NCI-H1048 (cell line): ENCODE data around the gene AANAT.
A peak's percentile ranks its signal among the peaks of the same experiment; 100 is the strongest.

ENCODE experiments used
- DNase-seq: peaks from one replicate; lab custom pipeline; 2025; lab: John Stamatoyannopoulos, UW

The AANAT gene

GRCh38 chr17:76490112-76490710 is 22.8 kb downstream of the AANAT start:
- no peak for DNase-seq

DNA sequence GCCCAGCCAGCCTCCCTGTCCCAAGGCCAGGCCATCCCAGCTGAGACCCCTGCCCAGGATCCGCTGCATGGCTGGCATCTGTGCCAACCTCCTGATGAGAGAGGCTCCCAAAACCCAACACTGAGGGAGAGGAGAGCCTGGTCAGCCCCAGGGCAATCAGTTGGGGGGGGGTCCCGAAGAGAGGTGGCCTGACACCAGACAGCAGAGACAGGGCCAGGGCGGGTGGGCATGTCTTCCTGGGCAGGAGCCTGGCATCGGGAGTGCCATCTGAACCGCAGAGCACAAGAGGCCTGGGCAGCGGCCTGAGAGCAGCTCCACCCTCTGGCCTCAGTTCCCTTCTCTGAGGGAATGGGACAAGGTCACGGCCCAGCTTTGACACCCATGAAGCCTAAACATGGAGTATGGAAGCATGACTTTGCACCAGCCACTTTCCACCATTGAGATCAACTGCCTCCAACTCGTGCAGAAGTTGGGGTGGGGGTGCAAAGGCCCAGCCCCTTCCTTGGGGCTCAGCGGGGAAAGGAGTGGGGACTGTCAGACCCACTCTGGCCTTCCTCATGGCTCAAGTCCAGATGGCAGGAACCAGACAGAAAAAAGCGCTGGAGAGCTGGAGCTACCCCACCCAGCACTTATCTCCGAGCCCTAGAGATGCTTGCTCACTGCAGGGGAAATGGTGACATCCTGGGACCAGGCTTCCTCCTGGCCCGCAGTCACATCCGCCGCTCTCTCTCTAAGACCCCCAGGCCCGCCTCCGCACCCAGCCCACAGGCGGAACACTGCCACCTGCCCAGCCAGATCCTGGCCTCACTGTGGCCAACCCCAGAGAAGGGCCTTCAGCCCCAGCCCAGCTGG is 24.1 kb downstream of the AANAT start:
- no peak for DNase-seq

GRCh38 chr17:76492123-76492988 is 25.0 kb downstream of the AANAT start:
- DNase-seq = no peak

- no peak for DNase-seq
Observed at GRCh38 chr17:76492989-76493501, 25.6 kb downstream of the AANAT start.

DNA sequence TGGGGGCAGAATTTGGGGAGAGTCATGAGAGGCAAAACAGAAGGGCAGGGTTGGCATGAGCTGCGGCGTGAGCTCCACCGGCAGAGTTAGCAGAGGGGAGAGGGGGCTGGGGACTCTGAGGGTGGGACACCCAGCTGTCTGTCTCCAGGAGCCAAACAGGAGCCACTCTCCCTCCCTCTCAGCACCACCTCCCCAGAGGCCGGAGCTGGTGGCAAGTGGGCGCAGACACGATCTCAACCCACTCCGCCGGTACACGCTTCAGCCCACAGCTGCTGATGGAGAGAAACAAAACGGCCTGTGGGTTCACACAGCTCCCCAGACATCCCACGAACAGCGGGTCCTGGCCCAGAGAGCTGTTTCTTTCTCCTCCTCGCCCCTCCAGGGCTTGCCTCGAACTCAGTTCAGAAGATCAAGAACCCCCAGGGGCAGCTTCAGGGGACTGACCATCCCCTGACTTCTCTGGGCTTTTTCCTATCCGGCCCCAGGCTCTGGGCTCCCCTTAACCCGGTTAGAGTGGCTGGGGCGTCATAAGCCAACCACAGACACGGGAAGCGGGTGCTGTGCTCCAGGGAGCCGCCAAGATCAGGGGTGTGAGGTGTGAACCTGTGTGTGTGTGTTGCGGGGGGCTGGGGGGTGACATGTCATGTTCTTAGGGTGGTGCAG is 26.2 kb downstream of the AANAT start:
- DNase-seq = no peak

- DNase-seq = no peak
Observed at GRCh38 chr17:76495663-76496400, 28.4 kb downstream of the AANAT start.

GRCh38 chr17:76496464-76496863 is 29.1 kb downstream of the AANAT start:
- DNase-seq = no peak

DNA sequence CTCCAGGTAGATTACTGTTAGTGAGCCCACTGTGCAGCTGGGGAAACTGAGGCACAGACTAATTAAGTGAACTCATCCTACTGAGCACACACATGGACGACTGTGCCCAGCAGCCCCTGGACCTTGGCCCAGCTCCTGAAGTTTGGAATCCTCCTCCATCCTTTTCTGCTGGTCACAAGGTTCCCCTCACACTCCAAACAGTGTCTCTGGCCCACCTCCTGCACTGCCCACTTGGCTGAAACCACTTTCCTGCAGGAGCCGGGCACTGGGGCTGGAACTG is 30.2 kb downstream of the AANAT start:
- no peak for DNase-seq

GRCh38 chr17:76497979-76498875 is 30.8 kb downstream of the AANAT start:
- DNase-seq = no peak

GRCh38 chr17:76498876-76499251 is 31.5 kb downstream of the AANAT start:
- no peak for DNase-seq

- DNase-seq = no peak
Observed at GRCh38 chr17:76499267-76499667, 31.9 kb downstream of the AANAT start.

GRCh38 chr17:76500074-76500746 is 32.8 kb downstream of the AANAT start:
- DNase-seq = no peak

GRCh38 chr17:76500747-76501017 is 33.3 kb downstream of the AANAT start:
- no peak for DNase-seq

DNA sequence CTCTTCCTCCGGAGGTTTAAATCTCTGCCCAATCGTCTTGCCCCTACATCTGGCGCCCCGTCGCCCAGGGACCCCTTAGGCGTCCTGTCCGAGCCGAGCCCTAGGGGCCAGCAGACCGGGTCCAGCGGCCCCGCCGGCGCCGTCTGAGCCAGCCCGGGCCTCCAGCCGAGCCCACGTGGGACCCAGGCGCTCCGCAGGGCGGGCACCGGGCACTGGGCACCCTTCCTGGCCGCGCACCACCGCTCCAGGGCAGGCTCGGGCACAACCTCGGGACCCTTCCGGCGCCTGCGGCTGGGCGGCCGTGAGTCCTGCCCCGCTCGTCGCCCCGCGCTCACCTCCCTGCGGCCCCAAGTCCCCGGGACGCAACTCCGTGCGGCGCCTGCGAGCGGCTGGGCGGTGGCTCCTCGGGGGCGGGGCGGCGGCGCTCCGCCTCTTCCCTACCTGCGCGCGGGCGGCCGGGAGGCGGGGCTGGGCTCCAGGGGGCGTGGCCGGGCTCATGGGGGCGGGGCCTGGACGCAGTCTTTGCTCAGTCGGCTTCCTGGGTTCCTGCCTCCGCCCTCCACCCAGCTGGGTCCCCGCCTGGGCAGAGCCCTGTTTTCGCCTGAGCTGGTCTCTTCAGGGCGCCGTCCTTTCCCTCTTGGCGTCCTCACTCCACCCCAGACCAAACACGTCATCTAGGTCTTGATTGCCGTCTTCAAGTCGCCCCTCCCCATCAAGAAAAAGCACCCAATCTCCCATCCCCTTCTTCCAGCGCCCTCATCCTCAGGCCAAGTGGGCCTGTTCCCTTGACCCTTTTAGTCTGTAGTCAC is 33.8 kb downstream of the AANAT start, which contains the start of gene RHBDF2:
RHBDF2 (minus strand) TSS at position 406 of the 809 bp plus-strand sequence. CDS start 19,899 bp downstream, outside the sequence.
- DNase-seq = peak; percentile 50

GRCh38 chr17:76501827-76502307 is 34.5 kb downstream of the AANAT start:
- no peak for DNase-seq

DNA sequence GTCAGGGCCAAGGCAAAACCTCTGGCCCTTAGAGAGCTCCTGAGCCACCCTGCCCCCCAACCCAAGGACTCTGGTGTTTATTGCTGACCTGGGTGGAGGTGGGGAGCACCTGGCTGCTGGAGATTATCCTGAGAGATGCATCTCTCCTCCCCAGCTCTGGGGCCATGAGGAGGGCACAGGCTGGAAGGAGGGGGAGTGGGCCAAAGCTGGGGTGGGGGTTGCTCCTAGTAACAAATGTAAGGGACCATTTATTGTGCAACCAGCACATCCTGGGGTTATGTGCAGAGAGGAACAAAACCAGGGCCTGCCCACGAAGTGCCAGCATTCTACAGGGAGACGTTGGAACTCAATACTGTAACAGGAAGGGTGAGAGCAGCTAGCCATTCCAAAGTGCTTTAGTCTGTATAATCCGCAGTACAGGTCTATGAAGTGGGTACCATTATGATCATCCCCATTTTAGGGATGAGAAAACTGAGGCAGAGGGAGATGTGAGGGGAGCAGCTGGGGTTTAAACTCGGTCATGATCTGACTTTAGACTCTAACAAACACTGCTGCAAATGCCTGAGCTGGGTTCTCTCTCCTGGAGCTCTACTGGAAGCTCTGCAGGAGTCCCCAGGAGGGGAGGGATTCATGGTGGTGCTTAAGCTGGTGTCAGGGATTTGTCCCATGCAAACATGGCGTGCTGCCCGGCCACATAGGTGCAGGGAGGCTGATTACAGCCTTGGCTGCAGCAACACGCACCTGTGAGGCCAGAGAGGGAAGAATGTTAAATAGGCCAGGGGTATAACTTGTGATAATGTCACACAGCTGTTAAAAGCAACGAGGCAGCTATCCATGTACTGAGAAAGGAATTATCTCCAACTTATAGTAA is 35.2 kb downstream of the AANAT start:
- no peak for DNase-seq

DNA sequence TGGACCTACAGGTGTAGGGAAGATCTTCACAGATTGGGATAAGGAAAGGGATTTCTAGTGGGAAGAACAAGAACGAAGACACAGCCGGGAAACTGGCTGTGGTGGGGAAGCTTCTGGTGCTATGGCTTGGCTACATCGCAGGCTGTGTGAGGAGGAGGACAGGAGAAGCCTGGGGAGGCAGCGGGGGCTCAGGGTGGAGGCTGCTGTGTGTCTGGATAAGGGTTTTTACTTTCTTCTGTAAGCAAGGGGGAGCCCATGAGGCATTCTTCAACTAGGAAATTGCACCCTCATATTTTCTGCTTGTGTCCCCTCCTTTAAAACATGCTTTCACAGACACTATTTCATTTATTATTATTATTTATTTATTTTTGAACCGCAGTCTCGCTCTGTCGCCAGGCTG is 36.7 kb downstream of the AANAT start:
- DNase-seq = no peak
